Endometrial microvascular endothelial cells (primary cell): Measurements from ENCODE around the gene JAG2. TPM values are rescaled to one million over a fixed set of nuclear protein-coding genes. Genes with fewer than 3 reads are reported as not detected.

Experiments used
- in situ Hi-C: cut with HindIII; loops from 2 replicates; pipeline ENCODE4 v1.10.0; 2017; ENCODE audit warnings: low sequenced_read_pairs, low pct_unique_long_range_greater_than_20kb; ENCODE audit errors: inconsistent ontology term
- total RNA-seq: library from RNA; depleted of rRNA; stranded (reverse); fragments of >200 nt; gene quantifications from one replicate; pipeline ENCODE4 v1.2.3, GENCODE V29; 2015; ENCODE audit errors: inconsistent ontology term

Gene JAG2
- total RNA-seq = 15.2 TPM

GRCh38 chr14:105168496-105168978, at the start of gene JAG2:
Gene JAG2 (minus strand): TSS chr14:105168776. CDS start chr14:105168420, 356 bp downstream.
- in situ Hi-C loops = no loop called here

GRCh38 chr14:105217774-105218173, 49.2 kb upstream of the JAG2 start:
- in situ Hi-C loops = no loop called here

- in situ Hi-C loops = no loop called here
Measured at GRCh38 chr14:105216490-105217247, 48.1 kb upstream of the JAG2 start.

GRCh38 chr14:105215602-105216001, 47.0 kb upstream of the JAG2 start:
- in situ Hi-C loops = no loop called here

GRCh38 chr14:105214324-105214915, 45.8 kb upstream of the JAG2 start:
- in situ Hi-C loops = no loop called here

- in situ Hi-C loops = no loop called here
Measured at GRCh38 chr14:105213361-105213760, 44.8 kb upstream of the JAG2 start.

GRCh38 chr14:105212541-105213300, 44.1 kb upstream of the JAG2 start:
- in situ Hi-C loops = no loop called here

- in situ Hi-C loops = no loop called here
Measured at GRCh38 chr14:105211758-105212089, 43.1 kb upstream of the JAG2 start.

GRCh38 chr14:105211086-105211757, 42.6 kb upstream of the JAG2 start:
- in situ Hi-C loops = no loop called here

- in situ Hi-C loops = no loop called here
Measured at GRCh38 chr14:105210266-105211025, 41.9 kb upstream of the JAG2 start.

- in situ Hi-C loops = no loop called here
Measured at GRCh38 chr14:105209646-105210045, 41.1 kb upstream of the JAG2 start.

- in situ Hi-C loops = no loop called here
Measured at GRCh38 chr14:105209091-105209490, 40.5 kb upstream of the JAG2 start.

GRCh38 chr14:105208738-105209075, 40.1 kb upstream of the JAG2 start:
- in situ Hi-C loops = no loop called here

GRCh38 chr14:105207996-105208737, 39.6 kb upstream of the JAG2 start:
- in situ Hi-C loops = no loop called here

GRCh38 chr14:105207460-105207901, 38.9 kb upstream of the JAG2 start:
- in situ Hi-C loops = no loop called here

GRCh38 chr14:105206873-105207272, 38.3 kb upstream of the JAG2 start:
- in situ Hi-C loops = no loop called here

GRCh38 chr14:105205673-105206208, 37.2 kb upstream of the JAG2 start:
- in situ Hi-C loops = no loop called here
